Myocyte (in vitro differentiated cells): Measurements from ENCODE around the gene TAS2R41. TPM values are rescaled to one million over a fixed set of nuclear protein-coding genes. Genes with fewer than 3 reads are reported as not detected.
A peak's percentile ranks its signal among the peaks of the same experiment; 100 is the strongest.

ENCODE experiments used
- DNase-seq: peaks from one replicate; pipeline ENCODE4 v3.0.0-alpha.2; 2012; ENCODE audit warnings: low read depth
- polyA plus RNA-seq: library from polyadenylated mRNA; unstranded; fragments of >200 nt; gene quantifications from one replicate; pipeline ENCODE4 v1.2.1, GENCODE V29; 2012; ENCODE audit warnings: missing spikeins
- total RNA-seq: library from RNA; depleted of rRNA; stranded (reverse); fragments of >200 nt; gene quantifications from 2 replicates; pipeline ENCODE4 v1.2.3, GENCODE V29; 2014

Gene TAS2R41
- not detected in 2 replicates for total RNA-seq
- not detected for polyA plus RNA-seq

GRCh38 chr7:143477501-143478150, at the start of gene TAS2R41:
TAS2R41 (plus strand) TSS chr7:143477873; CDS start chr7:143477873, 0 bp downstream.
- DNase-seq = no peak

GRCh38 chr7:143429770-143430698, 47.6 kb upstream of the TAS2R41 start:
- DNase-seq = no peak

GRCh38 chr7:143431109-143431508, 46.6 kb upstream of the TAS2R41 start:
- DNase-seq = no peak

GRCh38 chr7:143433759-143434158, 43.9 kb upstream of the TAS2R41 start:
- no peak for DNase-seq

GRCh38 chr7:143434660-143435059, 43.0 kb upstream of the TAS2R41 start:
- peak; percentile 87 for DNase-seq

GRCh38 chr7:143435266-143435665, 42.4 kb upstream of the TAS2R41 start:
- no peak for DNase-seq

GRCh38 chr7:143436325-143436946, 41.2 kb upstream of the TAS2R41 start:
- DNase-seq = no peak

- no peak for DNase-seq
Observed at GRCh38 chr7:143437578-143437977, 40.1 kb upstream of the TAS2R41 start.

GRCh38 chr7:143439866-143440265, 37.8 kb upstream of the TAS2R41 start:
- DNase-seq = no peak

GRCh38 chr7:143443153-143443552, 34.5 kb upstream of the TAS2R41 start, which contains the start of gene TAS2R60:
TAS2R60 (plus strand) TSS chr7:143443453; CDS start chr7:143443453, 0 bp downstream.
- DNase-seq = no peak

- no peak for DNase-seq
Observed at GRCh38 chr7:143444063-143444782, 33.5 kb upstream of the TAS2R41 start.

GRCh38 chr7:143444785-143445184, 32.9 kb upstream of the TAS2R41 start:
- DNase-seq = no peak

- DNase-seq = no peak
Observed at GRCh38 chr7:143447466-143447865, 30.2 kb upstream of the TAS2R41 start.

- DNase-seq = no peak
Observed at GRCh38 chr7:143448429-143448828, 29.2 kb upstream of the TAS2R41 start.

- no peak for DNase-seq
Observed at GRCh38 chr7:143449793-143450192, 27.9 kb upstream of the TAS2R41 start.

- no peak for DNase-seq
Observed at GRCh38 chr7:143451122-143451521, 26.6 kb upstream of the TAS2R41 start.

GRCh38 chr7:143451746-143452145, 25.9 kb upstream of the TAS2R41 start:
- DNase-seq = no peak

GRCh38 chr7:143452495-143452894, 25.2 kb upstream of the TAS2R41 start:
- DNase-seq = no peak

- DNase-seq = no peak
Observed at GRCh38 chr7:143454091-143454680, 23.5 kb upstream of the TAS2R41 start.

GRCh38 chr7:143455491-143455890, 22.2 kb upstream of the TAS2R41 start:
- no peak for DNase-seq

- no peak for DNase-seq
Observed at GRCh38 chr7:143455942-143456341, 21.7 kb upstream of the TAS2R41 start.
